Activated gamma-delta T cell treated with anti-CD3 and anti-CD28 coated beads, Interleukin-2, amount 50 U/mL, for 16 hours (primary cell): ENCODE data around the gene OSBPL2.

ENCODE experiments used
- DNase-seq: peaks from one replicate; pipeline ENCODE4 v3.0.0-alpha.2; 2020; ENCODE audit warnings: low read depth

The OSBPL2 gene

GRCh38 chr20:62313460-62314338 lies 75.4 kb downstream of the OSBPL2 start:
- no peak for DNase-seq

GRCh38 chr20:62314339-62314638 lies 76.0 kb downstream of the OSBPL2 start:
- DNase-seq: no peak

GRCh38 chr20:62314711-62315302 lies 76.5 kb downstream of the OSBPL2 start:
- no peak for DNase-seq

- DNase-seq: no peak
These were observed 77.5 kb downstream of the OSBPL2 start for GRCh38 chr20:62315773-62316172.

GRCh38 chr20:62316331-62317166 lies 78.2 kb downstream of the OSBPL2 start:
- no peak for DNase-seq

GRCh38 chr20:62317167-62317655 lies 78.9 kb downstream of the OSBPL2 start:
- DNase-seq: no peak

GRCh38 chr20:62318400-62319345 lies 80.4 kb downstream of the OSBPL2 start:
- DNase-seq: no peak

GRCh38 chr20:62319346-62319909 lies 81.1 kb downstream of the OSBPL2 start:
- no peak for DNase-seq

GRCh38 chr20:62320581-62321354 lies 82.4 kb downstream of the OSBPL2 start:
- DNase-seq: no peak

GRCh38 chr20:62321521-62321948 lies 83.2 kb downstream of the OSBPL2 start:
- DNase-seq: no peak

- no peak for DNase-seq
These were observed 83.7 kb downstream of the OSBPL2 start for GRCh38 chr20:62321975-62322374.

- no peak for DNase-seq
These were observed 84.2 kb downstream of the OSBPL2 start for GRCh38 chr20:62322492-62323041.

GRCh38 chr20:62323146-62323979 lies 85.0 kb downstream of the OSBPL2 start:
- DNase-seq: no peak

GRCh38 chr20:62323980-62324906 lies 85.9 kb downstream of the OSBPL2 start:
- DNase-seq: no peak

GRCh38 chr20:62325172-62325905 lies 87.0 kb downstream of the OSBPL2 start:
- no peak for DNase-seq

- DNase-seq: no peak
These were observed 88.2 kb downstream of the OSBPL2 start for GRCh38 chr20:62326559-62326958.
